COLO668 (cell line): ENCODE measurements around the gene PACS1.

ENCODE experiments used
- DNase-seq: peaks from one replicate; lab custom pipeline; 2025; ENCODE audit not compliant: unreplicated experiment; lab: John Stamatoyannopoulos, UW

PACS1 gene

DNA sequence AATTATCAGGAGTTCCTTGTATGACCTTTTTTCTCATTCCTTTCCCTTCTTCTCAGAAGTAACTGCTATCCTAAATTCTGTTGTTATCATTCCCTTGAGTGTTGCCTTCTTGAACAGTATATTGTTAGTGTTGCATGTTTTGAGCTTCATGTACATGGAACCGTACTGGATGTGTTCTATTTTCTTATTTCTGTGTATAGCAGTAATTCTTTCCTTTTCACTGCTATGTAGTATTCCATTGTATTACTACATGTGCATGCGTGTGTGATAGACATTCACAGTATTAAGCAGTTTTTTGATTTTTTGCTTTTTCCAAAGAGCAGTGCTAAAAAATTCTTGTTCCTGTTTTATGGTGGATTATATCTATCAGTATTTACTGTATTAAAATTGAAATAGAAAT lies 108.1 kb downstream of the PACS1 start:
- DNase-seq: no peak

DNA sequence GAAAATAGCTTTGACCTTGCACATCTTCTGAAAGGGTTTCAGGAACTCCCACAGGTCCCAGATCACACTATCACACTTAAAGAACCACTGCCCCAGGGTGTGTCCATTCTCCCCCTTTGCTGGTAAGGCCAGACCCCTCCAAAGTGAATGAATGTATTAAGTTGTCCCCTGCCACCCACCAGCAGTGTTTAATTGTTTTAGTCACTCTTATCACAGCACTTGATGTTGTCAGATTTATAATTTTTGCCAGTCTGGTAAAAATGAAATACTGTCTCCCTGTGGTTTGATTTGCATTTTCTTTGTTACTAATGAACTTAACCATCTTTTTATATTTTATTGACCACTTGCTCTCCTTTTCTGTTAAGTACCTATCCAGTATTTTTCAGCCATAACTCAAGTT lies 108.8 kb downstream of the PACS1 start:
- no peak for DNase-seq

DNA sequence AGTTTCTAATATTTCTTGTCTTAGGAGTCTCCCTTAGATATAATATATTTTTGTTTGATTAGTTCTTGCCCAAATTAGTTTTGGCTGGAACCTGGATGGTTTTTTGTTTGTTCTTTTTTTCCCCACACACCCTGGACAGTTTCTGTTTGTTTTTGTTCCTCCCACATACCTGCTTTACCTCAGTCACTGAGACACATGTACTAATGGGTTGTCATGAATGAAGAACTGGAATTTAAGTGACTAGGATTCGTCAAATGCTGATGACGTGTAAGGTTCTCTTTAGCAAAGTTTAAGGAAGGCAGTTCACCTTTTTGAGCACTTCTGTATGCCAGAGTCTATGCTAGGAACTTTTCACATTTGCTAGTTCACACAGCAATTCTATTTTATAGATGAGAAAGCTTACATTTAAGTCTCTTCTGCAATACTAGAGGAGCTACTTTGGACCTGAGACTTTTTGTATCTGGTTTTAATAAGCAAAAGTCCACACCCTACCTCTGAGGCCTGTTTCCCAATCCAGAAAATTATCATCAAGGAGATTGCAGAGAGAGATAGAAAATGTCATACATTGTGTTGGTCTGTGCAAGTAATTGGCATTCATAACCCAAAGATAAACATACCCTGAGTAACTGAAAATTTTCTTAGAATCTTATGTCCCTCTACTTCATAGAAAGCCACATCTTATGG lies 111.7 kb downstream of the PACS1 start:
- DNase-seq: no peak

DNA sequence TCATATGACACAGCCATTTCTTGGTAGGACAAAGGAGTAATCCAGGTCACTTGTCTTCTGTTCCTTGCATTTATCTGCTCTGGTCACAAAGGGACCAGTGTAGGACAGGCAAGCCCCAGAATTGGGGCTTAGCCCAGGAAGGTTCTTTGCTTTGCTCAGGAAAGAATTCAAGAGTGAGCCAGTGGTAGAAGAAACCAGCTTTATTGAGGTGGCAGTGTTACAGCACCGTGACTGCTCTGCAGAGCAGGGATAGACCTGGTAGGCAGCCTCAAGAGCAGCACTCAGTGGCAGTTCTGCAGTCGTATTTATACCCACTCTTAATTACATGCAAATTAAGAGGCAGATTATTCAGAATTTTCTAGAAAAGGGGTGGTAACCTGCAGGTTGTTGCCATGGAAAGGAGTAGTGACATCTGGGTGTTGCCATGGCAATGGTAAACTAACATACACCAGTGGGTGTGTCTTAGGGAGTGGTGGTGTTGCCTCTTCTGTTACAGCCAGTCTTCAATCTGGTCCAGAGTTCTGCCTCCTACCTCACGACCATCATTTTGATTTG lies 113.5 kb downstream of the PACS1 start:
- DNase-seq: no peak

DNA sequence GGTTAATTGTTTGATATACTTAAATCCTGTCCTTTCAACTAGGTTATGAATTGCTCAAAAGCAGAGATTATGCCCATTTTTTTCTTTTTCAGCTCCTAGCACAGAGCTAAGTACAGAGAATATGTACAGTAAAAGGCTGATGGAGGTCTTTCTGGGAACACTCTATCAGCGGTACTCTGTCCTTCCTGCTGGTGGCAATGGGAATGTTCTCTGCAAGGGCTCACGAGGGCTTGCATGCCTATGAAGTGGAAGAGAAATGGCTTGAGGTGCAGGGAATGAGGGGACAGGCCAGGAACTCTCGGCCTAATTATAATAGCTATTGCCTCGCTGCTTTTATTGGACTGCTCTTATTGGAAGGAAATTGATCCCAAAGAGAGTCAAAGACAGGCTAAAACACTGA lies 114.7 kb downstream of the PACS1 start:
- no peak for DNase-seq

DNA sequence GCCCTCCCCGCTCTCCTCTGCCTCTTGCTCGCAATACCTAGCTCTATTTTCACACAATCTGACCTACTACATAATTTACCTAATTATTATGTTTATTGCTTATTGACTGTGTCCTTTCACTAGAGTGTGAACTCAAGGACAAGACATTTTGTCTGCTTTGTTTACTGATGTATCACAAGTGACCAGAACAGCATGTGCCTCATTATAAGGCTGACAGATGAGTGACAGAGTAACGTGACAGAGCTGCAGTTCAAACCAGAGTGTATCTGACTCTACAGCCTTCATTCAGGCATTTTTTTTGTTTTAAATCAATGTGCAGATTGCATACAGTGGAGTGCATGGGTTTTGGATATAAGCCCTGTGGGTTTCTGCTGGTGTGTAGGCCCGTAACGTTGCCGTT lies 116.4 kb downstream of the PACS1 start:
- no peak for DNase-seq

DNA sequence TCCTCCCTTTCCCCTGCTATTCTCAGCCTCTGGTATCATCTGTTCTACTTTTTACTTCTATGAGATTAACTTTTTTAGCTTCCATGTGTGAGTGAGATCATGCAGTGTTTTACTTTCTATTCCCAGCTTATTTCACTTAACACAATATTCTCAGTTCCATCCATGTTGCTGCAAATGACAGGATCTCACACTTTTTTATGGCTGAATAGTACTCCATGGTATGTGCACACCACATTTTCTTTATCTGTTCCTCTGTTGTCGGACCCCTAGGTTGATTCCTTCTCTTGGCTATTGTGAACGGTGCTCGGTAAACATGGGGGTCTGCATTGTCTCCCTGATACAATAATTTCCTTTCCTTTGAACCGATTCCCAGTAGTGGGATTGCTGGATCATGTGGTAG lies 117.4 kb downstream of the PACS1 start:
- DNase-seq: no peak

DNA sequence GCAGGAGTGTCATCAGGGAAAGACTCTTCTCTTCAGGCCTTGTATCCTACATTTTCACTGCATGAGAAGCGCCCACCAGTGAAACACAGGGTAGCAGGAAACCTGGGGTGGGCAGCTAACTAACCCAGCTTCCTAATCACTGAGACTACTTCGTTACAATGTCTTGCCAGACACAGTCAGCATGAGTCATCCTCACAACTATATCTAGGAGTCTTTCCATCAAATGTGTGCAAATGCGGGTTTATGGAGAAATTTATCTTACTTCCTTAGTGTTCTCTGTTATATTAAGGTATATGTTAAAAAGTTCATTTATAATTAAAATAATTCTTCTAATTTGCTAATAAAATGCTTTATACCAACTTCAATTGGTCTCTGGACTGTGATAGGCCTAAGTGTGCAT lies 118.5 kb downstream of the PACS1 start:
- no peak for DNase-seq

DNA sequence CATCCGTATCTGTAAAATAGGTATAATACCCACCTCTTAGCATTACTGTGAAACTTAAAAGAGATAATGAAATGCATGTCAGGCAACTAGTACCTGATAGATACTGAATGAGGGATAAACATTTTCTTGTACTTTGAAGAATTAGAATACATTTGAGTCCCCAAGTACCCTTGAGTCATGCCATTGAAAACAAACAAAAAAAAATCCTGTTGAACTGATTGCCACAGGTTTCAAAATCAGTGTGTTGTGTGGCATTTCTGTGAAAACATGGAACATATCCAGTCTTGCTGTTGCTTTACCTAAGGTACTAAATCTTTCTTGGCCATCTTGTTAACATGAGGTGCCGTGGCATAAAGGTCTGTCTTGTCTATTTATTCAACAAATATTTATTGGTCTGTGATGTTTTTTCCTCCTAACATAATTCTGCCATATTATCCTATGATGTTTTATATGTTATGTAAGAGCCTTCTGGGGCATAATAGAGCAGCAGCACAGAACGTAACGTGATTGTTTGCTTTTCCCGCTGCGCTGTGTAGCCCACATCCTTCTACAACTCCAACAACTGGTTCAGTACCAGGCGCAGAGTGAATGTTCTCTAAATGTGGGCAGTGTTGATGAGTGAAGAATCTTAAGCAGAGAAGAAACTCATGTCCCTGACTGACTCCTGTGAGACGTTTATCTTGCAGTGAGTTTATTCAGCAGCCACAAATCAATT lies 119.1 kb downstream of the PACS1 start:
- no peak for DNase-seq

DNA sequence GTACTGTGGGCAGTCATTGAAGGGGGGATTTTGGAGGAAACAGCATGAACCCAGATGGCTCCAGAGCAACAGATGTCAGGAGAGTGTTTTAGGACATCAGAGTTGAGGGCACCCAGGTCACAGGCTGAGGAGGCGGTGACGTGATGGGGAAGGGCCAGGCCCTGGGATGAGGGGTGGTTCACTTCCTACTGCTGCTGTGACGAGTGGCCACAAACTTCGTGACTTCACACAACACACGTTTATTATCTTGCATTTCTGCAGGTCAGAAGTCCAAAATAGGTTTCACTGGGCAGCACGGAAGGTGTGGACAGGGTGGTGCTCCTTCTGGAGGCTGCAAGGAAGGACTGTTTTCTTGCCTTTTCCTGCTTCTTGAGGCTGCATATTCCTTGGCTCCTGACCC lies 120.7 kb downstream of the PACS1 start:
- DNase-seq: no peak

DNA sequence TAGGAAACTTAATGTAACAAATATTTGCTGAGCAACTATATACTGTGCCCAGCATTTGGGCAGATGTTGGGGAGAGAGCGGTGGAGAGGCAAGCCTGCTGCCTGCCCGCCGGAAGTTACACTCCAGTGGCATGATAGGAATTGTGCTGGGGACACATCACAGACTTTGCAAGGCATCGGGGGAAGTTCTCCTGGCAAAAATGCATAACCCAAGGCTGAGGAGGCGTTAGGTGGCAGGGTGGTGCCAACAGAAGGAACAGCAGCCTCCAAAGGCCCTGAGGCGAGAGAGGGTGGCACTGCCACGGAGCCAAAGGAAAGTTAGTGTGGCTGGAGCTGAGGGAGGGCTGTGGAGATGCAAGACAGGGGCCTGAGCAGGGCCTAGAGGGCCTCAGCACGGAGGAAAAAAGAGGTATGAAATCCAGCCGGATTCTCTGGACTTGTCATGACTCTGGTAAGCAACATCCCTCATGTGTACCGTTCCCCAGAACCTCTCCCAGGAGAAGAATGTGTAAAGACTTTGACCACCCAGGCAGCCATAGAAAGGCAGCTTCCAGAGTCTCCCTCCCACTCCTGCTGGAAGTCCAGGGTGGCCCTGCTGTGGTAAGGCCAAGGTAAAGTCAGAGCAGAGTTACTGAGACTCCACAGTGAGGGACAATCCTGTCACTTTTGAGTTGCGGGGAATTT lies 122.2 kb downstream of the PACS1 start:
- no peak for DNase-seq

DNA sequence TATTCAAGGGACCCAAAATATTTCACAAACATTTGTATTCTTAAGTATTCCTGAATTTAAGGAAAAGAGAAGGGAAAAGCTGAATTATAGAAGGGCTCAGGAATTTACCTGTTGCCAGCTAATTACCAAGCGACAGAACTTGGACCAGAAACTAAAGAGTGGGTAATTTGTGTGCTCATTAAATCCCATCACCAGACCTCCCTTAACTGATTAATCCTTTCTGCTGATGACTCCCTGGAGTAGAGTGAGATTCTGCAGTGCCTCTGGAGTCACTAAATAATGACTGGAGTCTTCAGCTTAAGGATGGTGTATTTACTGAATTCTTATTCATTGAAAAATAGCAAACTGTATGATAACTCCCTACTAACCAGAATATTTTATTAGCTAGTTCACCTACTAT lies 124.3 kb downstream of the PACS1 start:
- no peak for DNase-seq

DNA sequence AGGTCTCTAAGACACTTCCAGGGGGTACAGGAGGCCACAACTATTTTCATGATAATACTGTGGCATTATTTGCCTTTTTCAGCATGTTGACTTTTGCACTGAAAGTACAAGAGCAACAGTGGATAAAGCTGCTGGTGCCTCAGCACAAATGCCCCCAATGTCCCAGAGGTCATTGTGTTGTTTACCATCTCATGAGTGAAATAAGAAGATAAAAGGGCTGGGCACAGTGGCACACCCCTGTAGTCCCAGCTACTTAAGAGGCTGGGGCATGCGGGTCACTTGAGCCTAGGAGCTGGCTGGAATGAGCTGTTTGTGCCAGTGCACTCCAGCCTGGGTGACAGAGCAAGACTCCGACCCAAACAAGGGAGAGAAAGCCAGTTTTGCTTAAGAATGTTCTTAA lies 125.8 kb downstream of the PACS1 start:
- no peak for DNase-seq

DNA sequence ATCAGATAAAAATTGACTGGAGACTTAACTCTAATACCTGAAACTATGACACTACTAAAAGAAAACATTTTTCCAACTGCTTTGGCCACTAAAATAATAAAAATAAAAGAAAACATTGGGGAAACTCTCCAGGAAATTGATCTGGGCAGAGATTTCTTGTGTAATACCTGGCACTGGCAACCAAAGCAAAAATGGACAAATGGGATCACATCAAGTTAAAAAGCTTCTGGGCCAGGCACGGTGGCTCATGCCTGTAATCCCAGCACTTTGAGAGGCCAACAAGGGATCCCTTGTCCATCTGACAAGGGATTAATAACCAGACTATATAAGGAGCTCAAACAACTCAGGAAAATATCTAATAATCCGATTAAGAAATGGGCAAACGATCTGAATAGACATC lies 133.8 kb downstream of the PACS1 start:
- no peak for DNase-seq

DNA sequence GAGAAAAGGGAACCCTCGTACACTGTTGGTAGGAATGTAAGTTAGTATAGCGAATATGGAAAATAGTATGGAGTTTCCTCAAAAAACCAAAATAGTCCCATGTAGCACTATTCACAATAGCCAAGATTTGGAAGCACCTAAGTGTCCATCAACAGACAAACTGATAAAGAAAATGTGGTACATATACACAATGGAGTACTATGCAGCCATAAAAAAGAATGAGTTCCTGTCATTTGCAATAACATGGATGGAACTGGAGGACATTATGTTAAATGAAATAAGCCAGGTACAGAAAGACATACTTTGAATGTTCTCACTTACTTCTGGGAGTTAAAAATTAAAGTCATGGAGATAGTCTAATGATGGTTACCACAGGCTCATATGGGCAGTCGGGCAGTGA lies 134.3 kb downstream of the PACS1 start:
- DNase-seq: no peak

DNA sequence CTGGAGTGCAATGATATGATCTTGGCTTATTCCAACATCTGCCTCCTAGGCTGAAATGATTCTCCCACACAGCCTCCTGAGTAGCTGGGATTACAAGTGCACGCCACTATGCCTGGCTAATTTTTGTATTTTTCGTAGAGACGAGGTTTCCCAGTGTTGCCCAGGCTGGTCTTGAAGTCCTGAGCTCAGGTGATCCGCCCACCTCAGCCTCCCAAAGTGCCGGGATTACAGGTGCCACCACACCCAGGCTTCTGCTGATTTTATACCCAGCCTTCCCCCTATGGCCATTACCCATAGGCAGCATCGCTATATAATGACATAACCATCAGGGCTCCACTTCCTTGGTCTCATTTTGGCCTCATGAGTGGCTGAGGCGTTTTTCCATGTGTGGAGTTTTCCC lies 137.7 kb downstream of the PACS1 start:
- no peak for DNase-seq

DNA sequence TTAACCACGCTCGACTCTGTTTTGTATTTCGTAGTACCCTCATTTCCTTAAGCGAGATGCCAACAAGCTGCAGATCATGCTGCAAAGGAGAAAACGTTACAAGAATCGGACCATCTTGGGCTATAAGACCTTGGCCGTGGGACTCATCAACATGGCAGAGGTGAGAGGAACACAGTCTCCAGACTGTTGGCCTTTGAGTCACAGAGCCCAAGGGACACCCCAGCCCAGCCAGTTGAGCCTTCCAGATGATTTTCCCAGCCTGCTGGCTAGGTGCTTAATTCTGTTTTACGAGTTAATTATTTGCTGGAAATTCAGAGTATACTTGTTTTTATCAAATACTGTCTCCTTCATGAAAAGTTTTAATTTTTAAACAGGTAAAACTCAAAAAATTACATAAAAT lies 141.0 kb downstream of the PACS1 start:
- DNase-seq: no peak

DNA sequence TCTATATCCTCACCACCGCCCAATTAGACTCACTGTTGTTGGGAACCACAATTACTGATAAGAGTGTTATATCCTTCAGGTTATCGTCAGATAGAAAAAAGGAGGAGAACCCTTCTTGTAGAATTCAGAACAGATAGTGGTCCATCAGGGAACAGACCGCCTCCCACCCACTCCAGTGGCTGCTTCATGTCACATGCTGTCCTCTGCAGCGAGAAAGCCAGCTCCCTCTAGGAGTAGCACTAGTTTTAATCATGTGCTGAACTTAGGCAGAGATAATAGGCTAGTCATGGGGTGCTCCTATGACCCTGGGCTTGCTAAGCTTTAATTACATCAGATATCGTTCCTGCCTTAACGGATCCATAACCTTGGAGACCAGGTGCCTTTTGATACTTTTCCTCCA lies 146.8 kb downstream of the PACS1 start:
- DNase-seq: no peak

DNA sequence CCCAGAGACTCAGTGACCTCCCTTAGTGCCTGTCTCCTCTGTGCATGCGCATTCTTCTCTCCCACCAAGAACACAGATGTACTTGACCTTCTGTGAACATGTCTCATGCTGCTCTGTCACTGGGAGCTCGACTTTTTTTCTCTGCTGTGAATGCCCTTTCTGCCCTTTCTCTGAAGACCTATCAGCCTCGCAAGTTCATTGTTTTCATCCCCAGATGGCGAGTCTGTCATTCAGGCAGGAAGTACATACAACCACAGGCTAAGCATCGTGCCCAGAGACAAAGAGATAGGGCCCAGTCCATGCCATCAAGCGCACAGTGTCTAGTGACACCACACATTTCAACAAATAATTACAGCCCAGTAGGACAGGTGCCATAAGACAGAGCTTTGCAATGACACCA lies 148.0 kb downstream of the PACS1 start:
- DNase-seq: no peak

DNA sequence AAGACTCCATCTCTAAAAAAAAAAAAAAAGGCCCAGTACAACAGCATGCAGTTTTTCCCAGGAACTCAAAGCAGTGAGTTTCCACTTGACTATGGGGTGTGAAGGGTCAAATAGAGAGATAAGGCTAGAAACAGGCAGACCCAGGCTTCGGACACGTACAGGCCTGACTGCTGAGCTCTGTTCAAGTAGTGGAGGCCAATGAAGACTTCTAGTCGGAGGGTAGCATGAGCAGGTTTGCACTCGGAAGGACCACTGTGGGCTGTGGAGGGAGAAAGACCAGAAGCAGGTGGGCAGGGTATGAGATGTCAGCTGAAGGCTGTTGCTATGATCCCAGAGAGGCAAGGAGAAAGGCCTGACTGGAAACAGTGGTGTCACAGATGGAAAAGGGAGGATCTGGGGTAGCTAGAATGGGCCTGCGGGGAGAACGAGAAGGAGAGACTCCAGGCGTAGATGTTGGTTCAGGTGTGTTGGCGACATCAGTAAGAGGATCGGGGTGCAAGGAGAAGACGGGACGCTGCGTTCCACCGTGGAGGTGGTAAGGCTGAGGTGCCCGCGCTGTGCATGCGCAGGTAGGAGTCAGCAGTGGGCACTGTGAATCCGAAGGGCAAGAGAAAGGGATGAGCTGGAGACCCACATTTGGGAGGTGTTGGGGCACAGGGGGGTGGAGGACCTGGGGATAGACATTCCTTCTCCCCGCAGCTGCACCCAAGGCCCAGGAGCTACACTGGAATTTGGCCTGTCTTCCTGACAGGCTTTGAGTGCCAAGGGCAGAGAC lies 149.0 kb downstream of the PACS1 start:
- DNase-seq: no peak

DNA sequence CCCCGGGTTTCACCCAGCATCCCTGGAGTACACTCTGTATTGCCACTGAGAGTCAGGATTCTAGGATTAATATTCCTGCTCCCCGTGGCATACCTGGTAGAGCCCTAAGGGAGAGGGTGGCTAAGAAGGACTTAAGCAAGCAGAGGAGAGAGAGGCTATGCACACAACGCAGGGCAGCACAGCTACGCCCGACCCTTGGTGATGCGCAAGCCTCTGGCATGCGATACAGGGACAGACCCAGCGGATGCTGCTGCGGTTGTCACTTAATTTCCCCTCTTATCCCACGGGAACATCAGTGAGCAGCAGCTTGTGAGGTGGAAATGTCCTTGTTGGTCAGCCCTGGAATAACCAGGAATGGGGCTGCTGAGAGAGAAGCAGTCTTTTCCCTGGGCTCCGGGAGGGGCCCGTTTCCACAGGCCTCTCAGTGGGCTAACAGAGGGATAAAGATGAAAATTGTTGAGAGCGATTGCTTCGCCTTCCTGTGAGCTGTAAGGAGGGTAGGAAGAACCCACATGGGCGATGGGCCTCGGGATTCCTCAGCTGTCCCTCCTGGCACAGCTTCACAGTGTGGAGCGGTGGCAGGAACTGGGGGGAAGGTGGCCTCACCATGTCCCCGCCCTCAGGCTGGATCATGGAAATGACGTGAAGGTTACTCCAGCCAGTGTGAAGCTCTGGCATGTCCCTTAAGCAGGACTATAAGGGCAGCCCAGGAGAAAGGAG lies 149.9 kb downstream of the PACS1 start:
- no peak for DNase-seq
